OCI-LY1 (cell line): ENCODE data around the gene MICALL2.

ENCODE experiments used
- H2AFZ ChIP-seq: fragments of 200-600 bp; sonication (generic), shearing (Covaris generic); 2 replicates; pipeline ENCODE4 v1.6.0; 2014; ENCODE audit warnings: antibody characterized with exemption, mild to moderate bottlenecking, low read length
- H3F3A ChIP-seq: fragments of 200-600 bp; sonication (generic), shearing (Covaris generic); 2 replicates; pipeline ENCODE4 v1.6.0; 2014; ENCODE audit warnings: mild to moderate bottlenecking, antibody characterized with exemption, low read length, moderate library complexity; ENCODE audit not compliant: insufficient read depth
- H3K27ac ChIP-seq: fragments of 200-600 bp; sonication (generic); 2 replicates; pipeline ENCODE4 v1.5.1; 2014; ENCODE audit warnings: low read length, mixed run types, mild to moderate bottlenecking, low read depth; ENCODE audit not compliant: poor library complexity, severe bottlenecking
- H3K27me3 ChIP-seq: fragments of 200-600 bp; sonication (generic); 2 replicates; pipeline ENCODE4 v1.6.0; 2014; ENCODE audit warnings: antibody characterized with exemption, mild to moderate bottlenecking, low read length, moderate library complexity; ENCODE audit not compliant: insufficient read depth
- H3K36me3 ChIP-seq: fragments of 200-600 bp; sonication (generic); 2 replicates; pipeline ENCODE4 v1.6.1; 2014; ENCODE audit warnings: mild to moderate bottlenecking, antibody characterized with exemption, low read length, moderate library complexity, mixed read lengths; ENCODE audit not compliant: insufficient read depth
- H3K4me1 ChIP-seq: fragments of 200-600 bp; sonication (generic); 2 replicates; pipeline ENCODE4 v1.5.1; 2014; ENCODE audit warnings: mild to moderate bottlenecking, low read length, moderate library complexity; ENCODE audit not compliant: insufficient read depth, severe bottlenecking
- H3K4me2 ChIP-seq: fragments of 200-600 bp; sonication (generic), shearing (Covaris generic); 2 replicates; pipeline ENCODE4 v1.6.1; 2014; ENCODE audit warnings: low read length
- H3K4me3 ChIP-seq: fragments of 200-600 bp; sonication (generic); 2 replicates; pipeline ENCODE4 v1.5.1; 2014; ENCODE audit warnings: low read length, low read depth, mild to moderate bottlenecking, mixed read lengths; ENCODE audit not compliant: poor library complexity, severe bottlenecking
- H3K79me2 ChIP-seq: fragments of 200-600 bp; shearing (Covaris generic); 2 replicates; pipeline ENCODE4 v1.6.1; 2016; ENCODE audit warnings: mixed run types, low read length, mixed read lengths; ENCODE audit not compliant: insufficient read depth
- H3K9ac ChIP-seq: fragments of 200-600 bp; sonication (generic), shearing (Covaris generic); 2 replicates; pipeline ENCODE4 v1.6.1; 2014; ENCODE audit warnings: mild to moderate bottlenecking, low read length, mixed read lengths
- H3K9me2 ChIP-seq: fragments of 200-600 bp; sonication (generic), shearing (Covaris generic); 2 replicates; pipeline ENCODE4 v1.6.1; 2014; ENCODE audit warnings: low read depth, mild to moderate bottlenecking, low read length, mixed read lengths
- H3K9me3 ChIP-seq: fragments of 200-600 bp; shearing (Covaris generic); 2 replicates; pipeline ENCODE4 v1.6.1; 2014; ENCODE audit warnings: low read length, mixed read lengths
- H4K20me1 ChIP-seq: fragments of 200-600 bp; sonication (generic), shearing (Covaris generic); 2 replicates; pipeline ENCODE4 v1.6.0; 2016; ENCODE audit warnings: mild to moderate bottlenecking, low read length; ENCODE audit not compliant: insufficient read depth
- CTCF ChIP-seq: fragments of 200-600 bp; sonication (generic), shearing (Covaris generic); IDR thresholded peaks from 2 replicates; pipeline ENCODE4 v1.5.1; 2017; ENCODE audit warnings: mild to moderate bottlenecking, antibody characterized with exemption, low read length, moderate library complexity, mixed read lengths
- EZH2 ChIP-seq: fragments of 200-600 bp; sonication (generic), shearing (Covaris generic); IDR thresholded peaks from 2 replicates; pipeline ENCODE4 v1.8.0; 2017; ENCODE audit warnings: borderline replicate concordance, mixed run types, mild to moderate bottlenecking, antibody characterized with exemption, low read length, moderate library complexity, mixed read lengths

MICALL2 gene

DNA sequence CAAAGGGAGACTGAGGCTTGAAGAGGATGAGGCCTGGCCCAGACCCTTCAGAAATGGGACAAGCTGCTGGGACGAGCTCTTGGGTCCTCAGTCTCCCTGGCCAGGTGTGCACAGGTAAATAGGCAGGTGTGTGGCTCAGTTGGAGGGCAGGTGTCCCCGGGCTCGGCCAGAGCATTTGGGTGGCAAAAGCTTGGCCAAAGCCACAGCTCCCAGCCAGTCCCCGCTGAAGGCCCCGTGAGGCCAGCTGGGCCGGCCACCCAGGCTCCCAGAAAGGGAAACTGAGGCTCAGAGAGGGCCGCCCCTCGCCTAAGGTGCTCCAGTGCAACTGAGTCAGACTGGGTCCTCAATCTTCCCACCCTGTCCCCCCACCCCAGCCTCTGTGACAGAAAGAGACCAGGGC, 37.3 kb downstream of the MICALL2 start:
- H3K4me2 ChIP-seq = no peak overlapping the region
- no peaks in the 10 kb centered on the region for H3K4me1 ChIP-seq
- no peaks in the 10 kb centered on the region for H3K36me3 ChIP-seq
- no peak overlapping the region for H3K4me3 ChIP-seq
- H3K79me2 ChIP-seq = no peaks in the 10 kb centered on the region
- H3K9ac ChIP-seq = no peak overlapping the region
- no peaks in the 10 kb centered on the region; the same call in 1 of the 2 replicates for H3K27me3 ChIP-seq
- TF ChIP-seq CTCF (no peak), EZH2 (no peak)
- no peaks in the 10 kb centered on the region for H4K20me1 ChIP-seq
- no peak overlapping the region for H3K27ac ChIP-seq
- no peak overlapping the region for H2AFZ ChIP-seq
- no peaks in the 10 kb centered on the region for H3K9me2 ChIP-seq
- H3F3A ChIP-seq = no peaks in the 10 kb centered on the region
- no peaks in the 10 kb centered on the region for H3K9me3 ChIP-seq

GRCh38 chr7:1421020-1421790, 38.1 kb downstream of the MICALL2 start:
- Histone ChIP-seq H3K9ac (no peak overlapping the region), H4K20me1 (no peaks in the 10 kb centered on the region), H3K4me3 (no peak overlapping the region), H3K9me2 (no peaks in the 10 kb centered on the region), H3K4me1 (no peaks in the 10 kb centered on the region), H3F3A (no peaks in the 10 kb centered on the region), H3K27ac (no peak overlapping the region), H3K36me3 (no peaks in the 10 kb centered on the region), H2AFZ (no peak overlapping the region), H3K27me3 (no peaks in the 10 kb centered on the region; the same call in 1 of the 2 replicates), H3K4me2 (no peak overlapping the region), H3K9me3 (no peaks in the 10 kb centered on the region), H3K79me2 (no peaks in the 10 kb centered on the region)
- TF ChIP-seq CTCF = no peak
- TF ChIP-seq EZH2 = no peak

- H3K9me3 ChIP-seq = no peaks in the 10 kb centered on the region
- no peaks in the 10 kb centered on the region for H3F3A ChIP-seq
- H3K4me1 ChIP-seq = no peaks in the 10 kb centered on the region
- no peak overlapping the region for H3K4me3 ChIP-seq
- H3K9me2 ChIP-seq = no peaks in the 10 kb centered on the region
- H4K20me1 ChIP-seq = no peaks in the 10 kb centered on the region
- no peaks in the 10 kb centered on the region for H3K79me2 ChIP-seq
- TF ChIP-seq EZH2 = no peak
- TF ChIP-seq CTCF = no peak
- H3K9ac ChIP-seq = no peak overlapping the region
- no peak overlapping the region for H3K4me2 ChIP-seq
- no peak overlapping the region for H2AFZ ChIP-seq
- H3K36me3 ChIP-seq = no peaks in the 10 kb centered on the region
- H3K27me3 ChIP-seq = no peaks in the 10 kb centered on the region; the same call in 1 of the 2 replicates
- no peak overlapping the region for H3K27ac ChIP-seq
Measured at GRCh38 chr7:1419688-1420087, 39.6 kb downstream of the MICALL2 start.
